ENCODE measurements around the gene NR0B2.

Gene NR0B2

GRCh38 chr1:26936823-26937222 is 23.0 kb upstream of the NR0B2 start:
- no peak for DNase-seq (ENCODE audit: low read depth)

GRCh38 chr1:26932531-26932930 is 18.8 kb upstream of the NR0B2 start:
- no peak for DNase-seq (ENCODE audit: low read depth)

DNA sequence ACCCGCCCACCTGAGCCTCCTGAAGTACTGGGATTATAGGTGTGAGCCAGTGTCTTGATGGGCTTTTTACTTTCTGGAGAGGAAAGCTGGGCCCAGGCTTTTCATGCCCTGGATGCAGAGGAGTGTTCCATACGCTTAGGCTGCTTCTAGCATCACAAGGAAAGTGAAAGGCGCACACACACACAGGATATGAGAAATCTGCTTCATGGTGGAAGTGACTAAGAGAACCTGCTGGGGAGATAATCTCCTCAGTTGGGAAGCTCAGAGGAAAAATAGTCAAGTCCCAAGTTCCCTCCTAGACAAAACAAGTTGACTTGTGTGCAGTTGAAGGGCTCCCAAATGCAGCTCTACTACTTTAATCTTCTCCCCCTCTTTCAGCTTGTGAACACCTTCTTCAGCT is 9.9 kb upstream of the NR0B2 start:
- no peak for DNase-seq (ENCODE audit: low read depth)

DNA sequence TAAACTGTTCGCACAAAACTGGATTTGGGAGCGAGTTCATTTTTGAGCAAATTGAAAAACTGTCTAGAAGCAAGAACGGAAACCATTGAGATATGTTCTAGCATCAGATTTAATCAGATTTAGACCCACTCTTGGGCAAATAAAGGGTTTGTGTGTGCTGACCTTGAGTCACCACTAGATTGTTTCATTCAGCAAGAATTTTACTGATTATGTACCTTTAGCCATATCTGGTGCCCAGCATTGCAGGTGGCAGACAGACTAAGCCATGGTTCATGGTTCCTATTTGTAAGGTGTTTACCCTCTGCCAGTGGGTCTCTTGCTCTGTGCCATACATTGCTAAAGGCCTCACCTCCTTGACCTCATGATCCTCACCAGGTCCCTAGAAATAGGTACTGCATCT is 9.1 kb upstream of the NR0B2 start:
- DNase-seq (ENCODE audit: low read depth), result no peak

DNA sequence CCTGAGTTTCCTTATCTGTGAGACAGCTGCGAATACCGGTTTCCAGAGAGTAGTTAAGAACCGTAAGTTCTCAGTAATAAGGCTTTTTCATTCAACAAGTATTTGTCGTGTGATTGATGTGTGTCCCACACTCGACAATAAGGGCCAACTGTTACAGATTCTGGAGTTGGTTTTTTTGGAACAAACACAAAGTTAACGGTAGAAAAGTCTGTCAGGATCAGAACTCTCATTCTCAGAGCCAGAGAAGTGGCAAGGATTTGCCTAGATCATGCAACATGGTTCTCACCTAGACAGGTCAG is 8.6 kb upstream of the NR0B2 start:
- DNase-seq (ENCODE audit: low read depth), result no peak

- DNase-seq (ENCODE audit: low read depth), result peak; percentile 93
These were observed 8.0 kb upstream of the NR0B2 start, which contains the start of gene NUDC for GRCh38 chr1:26921540-26922430. Gene NUDC, plus strand, starts transcription at chr1:26921743. Its CDS starts 106 bp downstream, at chr1:26921849.

- no peak for DNase-seq (ENCODE audit: low read depth)
These were observed 7.4 kb upstream of the NR0B2 start for GRCh38 chr1:26921126-26921539.

GRCh38 chr1:26915204-26915842 is 1.5 kb upstream of the NR0B2 start:
- DNase-seq (ENCODE audit: low read depth), result no peak

DNA sequence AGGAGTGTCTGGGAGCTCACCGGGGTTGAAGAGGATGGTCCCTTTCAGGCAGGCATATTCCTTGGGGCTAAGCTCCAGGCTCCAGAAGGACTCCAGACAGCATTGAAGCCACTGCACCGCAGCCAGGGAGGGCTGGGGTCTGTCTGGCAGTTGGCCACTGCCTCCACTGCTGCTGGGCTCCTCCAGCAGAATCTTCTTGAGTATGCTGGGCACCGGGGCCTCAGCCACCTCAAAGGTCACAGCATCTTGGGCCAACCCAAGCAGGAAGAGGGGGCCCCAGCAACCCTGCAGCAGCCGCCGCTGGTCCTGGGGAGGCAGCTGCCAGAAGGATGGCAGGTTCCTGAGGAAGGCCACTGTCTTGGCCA is 404 bp downstream of the NR0B2 start:
- DNase-seq (ENCODE audit: low read depth), result no peak

DNA sequence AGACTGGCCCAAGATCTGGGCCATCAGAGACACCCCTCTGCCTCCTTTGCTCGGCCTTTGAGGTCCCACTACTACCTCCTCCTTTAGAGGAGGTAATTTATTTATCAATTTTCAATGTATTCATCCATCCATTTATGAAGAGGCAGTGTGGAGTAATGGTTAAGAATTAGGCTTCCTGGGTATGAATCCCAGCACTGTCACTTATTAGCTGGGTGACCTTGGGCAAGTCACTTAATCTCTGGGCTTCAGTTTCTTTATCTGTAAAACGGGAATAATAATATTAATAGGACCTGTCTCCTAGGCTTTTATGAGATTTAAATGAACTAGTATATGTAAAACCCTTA is 1.7 kb downstream of the NR0B2 start:
- no peak for DNase-seq (ENCODE audit: low read depth)

DNA sequence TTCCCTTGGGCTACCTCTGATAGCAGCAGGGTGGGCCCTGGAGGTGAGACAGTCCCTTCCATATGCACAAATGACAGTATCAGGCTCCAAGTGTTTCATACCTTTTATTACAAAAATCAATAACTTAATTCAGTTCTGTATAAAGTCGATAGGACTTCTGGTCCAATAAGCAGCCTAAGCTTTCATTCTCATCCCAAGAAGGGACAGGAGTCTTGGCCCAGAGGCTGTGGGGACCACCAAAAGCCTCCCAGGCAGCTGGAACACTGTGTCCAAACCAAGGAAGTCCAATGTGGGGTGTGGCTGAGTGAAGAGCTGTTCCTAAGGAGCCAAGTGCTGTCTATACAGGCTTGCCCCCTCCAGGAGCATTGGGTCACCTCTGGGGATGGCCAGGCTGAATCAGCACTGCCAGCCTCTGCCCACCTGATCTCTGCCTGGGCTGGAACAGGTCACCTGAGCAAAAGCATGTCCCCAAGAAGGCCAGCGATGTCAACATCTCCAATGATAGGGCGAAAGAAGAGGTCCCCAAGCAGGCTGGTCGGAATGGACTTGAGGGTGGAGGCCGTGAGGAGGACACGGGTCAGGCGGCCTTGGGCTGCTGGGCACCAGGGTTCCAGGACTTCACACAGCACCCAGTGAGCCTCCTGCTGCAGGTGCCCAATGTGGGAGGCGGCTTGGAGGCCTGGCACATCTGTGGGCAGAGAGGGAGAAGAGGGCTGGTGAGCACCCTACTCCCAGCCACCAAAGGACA is 2.2 kb downstream of the NR0B2 start:
- no peak for DNase-seq (ENCODE audit: low read depth)

GRCh38 chr1:26910343-26911160 is 3.2 kb downstream of the NR0B2 start:
- no peak for DNase-seq (ENCODE audit: low read depth)

GRCh38 chr1:26909951-26910342 is 3.8 kb downstream of the NR0B2 start:
- no peak for DNase-seq (ENCODE audit: low read depth)

- peak; percentile 30 for DNase-seq (ENCODE audit: low read depth)
These were observed 6.5 kb downstream of the NR0B2 start for GRCh38 chr1:26907071-26907917.

- no peak for DNase-seq (ENCODE audit: low read depth)
These were observed 12.8 kb downstream of the NR0B2 start for GRCh38 chr1:26900815-26901511.

- peak; percentile 90 for DNase-seq (ENCODE audit: low read depth)
These were observed 13.6 kb downstream of the NR0B2 start, which contains the start of gene GPATCH3 for GRCh38 chr1:26900001-26900814. Gene GPATCH3, minus strand, starts transcription at chr1:26900467. Its CDS starts 25 bp downstream, at chr1:26900442.

DNA sequence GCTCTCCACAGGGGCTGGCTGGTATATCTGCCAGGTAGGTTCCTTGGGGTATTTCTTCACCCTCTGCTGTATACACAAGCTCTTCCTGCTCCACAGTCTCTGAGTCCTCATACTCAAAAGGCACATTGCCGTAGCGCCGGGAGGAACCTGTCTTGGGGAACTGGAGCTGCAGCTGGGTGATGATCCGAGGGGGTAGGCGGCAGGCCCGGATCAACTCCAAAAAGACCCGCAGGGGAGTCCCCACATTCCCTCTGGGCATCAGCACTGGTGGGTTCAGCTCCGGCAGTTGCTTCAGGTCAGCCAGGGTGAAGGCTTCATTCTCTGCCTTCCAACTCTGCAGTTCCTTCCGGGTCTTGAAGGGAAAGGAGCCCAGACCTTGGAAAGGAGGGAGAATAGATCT is 16.4 kb downstream of the NR0B2 start:
- DNase-seq (ENCODE audit: low read depth), result no peak

- DNase-seq (ENCODE audit: low read depth), result no peak
These were observed 19.5 kb downstream of the NR0B2 start for GRCh38 chr1:26894263-26894662.

- no peak for DNase-seq (ENCODE audit: low read depth)
These were observed 23.3 kb downstream of the NR0B2 start for GRCh38 chr1:26890467-26890796.

Data from fibroblast of the conjunctiva (primary cell).